Measurements from ENCODE around the gene STAG1.
"Not testable (repeated sequence)": the region's sequence is repeated elsewhere in the genome, so short reads cannot be mapped to it uniquely, and the experiment has no call there.

STAG1 gene

GRCh38 chr3:136350557-136350956 lies 401.6 kb downstream of the STAG1 start:
- DNase-seq (ENCODE audit: insufficient read length, low spot score) (no peak), FAIRE-seq (no peak)
- TF ChIP-seq, protein P1, sequence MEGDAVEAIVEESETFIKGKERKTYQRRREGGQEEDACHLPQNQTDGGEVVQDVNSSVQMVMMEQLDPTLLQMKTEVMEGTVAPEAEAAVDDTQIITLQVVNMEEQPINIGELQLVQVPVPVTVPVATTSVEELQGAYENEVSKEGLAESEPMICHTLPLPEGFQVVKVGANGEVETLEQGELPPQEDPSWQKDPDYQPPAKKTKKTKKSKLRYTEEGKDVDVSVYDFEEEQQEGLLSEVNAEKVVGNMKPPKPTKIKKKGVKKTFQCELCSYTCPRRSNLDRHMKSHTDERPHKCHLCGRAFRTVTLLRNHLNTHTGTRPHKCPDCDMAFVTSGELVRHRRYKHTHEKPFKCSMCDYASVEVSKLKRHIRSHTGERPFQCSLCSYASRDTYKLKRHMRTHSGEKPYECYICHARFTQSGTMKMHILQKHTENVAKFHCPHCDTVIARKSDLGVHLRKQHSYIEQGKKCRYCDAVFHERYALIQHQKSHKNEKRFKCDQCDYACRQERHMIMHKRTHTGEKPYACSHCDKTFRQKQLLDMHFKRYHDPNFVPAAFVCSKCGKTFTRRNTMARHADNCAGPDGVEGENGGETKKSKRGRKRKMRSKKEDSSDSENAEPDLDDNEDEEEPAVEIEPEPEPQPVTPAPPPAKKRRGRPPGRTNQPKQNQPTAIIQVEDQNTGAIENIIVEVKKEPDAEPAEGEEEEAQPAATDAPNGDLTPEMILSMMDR (IDR thresholded peaks at IDR 0.05; ENCODE audit: insufficient read depth, missing control alignments), result no peak

DNA sequence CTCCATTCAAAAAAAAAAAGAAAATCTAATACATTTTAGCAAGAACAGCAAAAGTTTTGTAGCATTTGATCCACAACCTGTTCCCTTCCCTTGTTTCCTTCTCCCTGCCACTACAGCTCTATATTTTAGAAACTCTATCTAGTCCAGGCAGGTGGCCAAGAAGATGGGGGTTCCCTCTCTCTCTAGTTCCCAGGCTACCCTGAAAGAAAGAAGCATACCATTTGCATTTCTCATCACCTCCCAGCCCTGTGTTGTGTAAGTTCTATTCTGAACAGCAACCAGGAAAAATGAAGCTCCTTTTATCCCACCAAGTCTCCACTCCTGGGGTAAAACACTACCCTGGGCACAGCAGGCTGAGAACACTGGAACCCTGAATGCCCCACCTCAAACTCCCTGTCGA lies 402.0 kb downstream of the STAG1 start:
- DNase-seq (ENCODE audit: insufficient read length, low spot score), result no peak
- TF ChIP-seq, protein P1 (IDR thresholded peaks at IDR 0.05; ENCODE audit: insufficient read depth, missing control alignments), result no peak
- no peak for FAIRE-seq

GRCh38 chr3:136346486-136346885 lies 405.7 kb downstream of the STAG1 start:
- FAIRE-seq (no peak), DNase-seq (ENCODE audit: insufficient read length, low spot score) (no peak)
- TF ChIP-seq, protein P1 (IDR thresholded peaks at IDR 0.05; ENCODE audit: insufficient read depth, missing control alignments), result no peak

DNA sequence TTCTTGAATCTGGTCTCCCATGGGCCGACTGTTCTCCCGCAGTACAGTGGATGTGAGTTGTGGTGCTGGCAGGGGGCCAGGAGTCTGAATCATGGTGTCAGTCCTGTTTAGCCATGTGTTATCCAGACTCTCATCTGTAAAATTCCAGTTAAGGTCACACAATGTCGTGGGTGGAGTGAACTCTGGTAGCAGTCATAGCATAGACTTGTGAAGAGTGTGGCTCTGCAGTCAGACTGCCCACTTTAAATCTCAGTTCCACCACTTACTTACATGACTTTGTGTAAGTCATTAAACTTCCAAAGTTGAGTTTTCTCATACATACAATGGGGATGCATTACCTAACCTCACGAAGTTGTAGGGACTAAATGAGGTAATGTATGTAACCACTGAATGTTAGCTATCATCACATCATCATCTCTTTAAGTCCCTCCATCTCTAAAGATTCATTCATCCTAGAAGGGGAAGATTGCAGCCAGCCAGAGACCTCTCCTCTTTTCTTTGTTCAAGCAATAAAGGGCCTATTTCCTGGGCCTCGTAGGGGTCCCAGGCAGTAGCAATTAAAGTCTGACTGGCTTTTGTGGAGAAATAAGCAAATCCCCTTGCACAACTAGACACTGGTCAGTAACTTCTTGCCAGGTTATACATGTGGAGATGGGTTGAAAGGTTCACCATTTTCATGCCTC lies 408.2 kb downstream of the STAG1 start:
- no peak for DNase-seq (ENCODE audit: insufficient read length, low spot score)
- no peak for FAIRE-seq
- TF ChIP-seq, protein P1 (IDR thresholded peaks at IDR 0.05; ENCODE audit: insufficient read depth, missing control alignments), result no peak

GRCh38 chr3:136343446-136343845 lies 408.7 kb downstream of the STAG1 start:
- TF ChIP-seq, protein P1 (IDR thresholded peaks at IDR 0.05; ENCODE audit: insufficient read depth, missing control alignments), result no peak
- no peak for DNase-seq (ENCODE audit: insufficient read length, low spot score)
- no peak for FAIRE-seq

DNA sequence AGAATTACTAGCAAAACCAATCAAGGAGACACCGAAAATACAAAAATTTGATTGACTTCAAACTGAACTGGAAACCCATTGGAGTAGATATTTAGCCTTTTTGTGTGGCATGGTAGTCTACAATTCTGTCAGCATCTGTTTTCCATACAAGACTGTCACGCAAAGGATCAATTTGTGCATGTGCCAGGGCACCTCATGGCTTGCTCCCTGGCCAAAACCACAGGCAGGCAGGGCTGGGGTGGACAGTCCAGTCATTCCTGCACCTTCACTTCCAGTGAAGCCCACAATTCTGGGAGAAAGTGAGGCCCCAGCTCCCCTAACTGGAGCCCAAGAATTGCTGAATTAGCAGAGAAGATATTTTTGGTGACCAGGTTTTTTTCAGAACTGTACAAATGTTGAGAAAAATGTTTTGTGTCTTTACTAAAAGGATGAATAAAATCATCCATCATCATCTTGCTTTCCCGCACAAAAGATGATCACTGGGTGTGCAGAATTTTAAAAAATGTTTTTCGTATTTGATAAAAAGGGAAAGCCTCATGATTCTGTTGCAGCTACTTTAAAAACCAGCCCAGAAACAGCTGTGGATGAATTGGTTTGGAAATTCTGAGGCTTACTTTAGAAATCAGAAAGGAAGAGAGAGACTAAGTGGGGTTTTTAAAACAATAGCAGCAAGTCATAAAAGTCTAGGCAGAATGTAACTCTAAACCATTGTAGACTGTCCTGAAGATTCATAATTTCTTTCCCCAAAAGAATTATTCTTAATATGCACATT lies 415.7 kb downstream of the STAG1 start:
- TF ChIP-seq, protein P1 (IDR thresholded peaks at IDR 0.05; ENCODE audit: insufficient read depth, missing control alignments), result no peak
- FAIRE-seq (no peak), DNase-seq (ENCODE audit: insufficient read length, low spot score) (no peak)

DNA sequence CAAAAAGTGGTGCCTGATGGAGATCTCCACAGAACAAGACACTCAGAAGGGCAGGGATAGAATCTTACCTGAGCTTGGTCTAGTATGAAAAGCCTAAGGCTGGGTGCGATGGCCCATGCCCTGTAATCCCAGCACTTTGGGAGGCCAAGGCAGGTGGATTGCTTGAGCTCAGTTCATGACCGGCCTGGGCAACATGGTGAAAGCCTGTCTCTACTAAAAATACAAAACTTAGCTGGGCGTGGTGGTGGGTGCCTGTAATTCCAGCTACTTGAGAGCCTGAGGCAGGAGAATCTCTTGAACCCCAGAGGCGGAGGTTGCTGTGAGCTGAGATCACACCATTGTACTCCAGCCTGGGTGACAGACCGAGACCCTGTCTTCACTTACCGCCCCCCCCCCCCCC lies 417.5 kb downstream of the STAG1 start:
- DNase-seq (ENCODE audit: insufficient read length, low spot score); FAIRE-seq: not testable (repeated sequence)

Measured in D721Med (cell line).